Measurements from ENCODE around the gene PRSS57. TPM values are rescaled to one million over a fixed set of nuclear protein-coding genes. Genes with fewer than 3 reads are reported as not detected.

Gene PRSS57
- total RNA-seq, 2 experiments from 2014 or later, result not detected

- H3K9me2 ChIP-seq (ENCODE audit: insufficient read depth, low read length), result no peaks in the 10 kb centered on the region
- TF ChIP-seq EZH2phosphoT487 (IDR thresholded peaks at IDR 0.05; ENCODE audit: borderline replicate concordance, low read depth, low read length) (no peak), CTCF (conservative IDR thresholded peaks at IDR 0.05; ENCODE audit: low read length) (no peak)
- no peak overlapping the region for H2AFZ ChIP-seq (ENCODE audit: low read length)
- H3K4me1 ChIP-seq (ENCODE audit: insufficient read depth, low read length, poor library complexity, severe bottlenecking), result peaks cover 9% of the 10 kb centered on the region
- no peak overlapping the region for H3K4me2 ChIP-seq (ENCODE audit: low read length)
- intact Hi-C loops (cut with micrococcal nuclease; ENCODE audit: unreplicated experiment), result no loop called here
- POLR2A ChIA-PET, result no interaction called here
- no peaks in the 10 kb centered on the region; the same call in 1 of the 2 replicates for H4K20me1 ChIP-seq (ENCODE audit: insufficient read depth, low read length)
- H3K9me3 ChIP-seq (ENCODE audit: low read length), result no peaks in the 10 kb centered on the region
- H3K27ac ChIP-seq (ENCODE audit: low read depth, low read length, poor library complexity, severe bottlenecking), result no peak overlapping the region
- peaks cover 96% of the 10 kb centered on the region for H3K36me3 ChIP-seq (ENCODE audit: insufficient read depth, low read length)
- DNase-seq (ENCODE audit: low spot score), result no peak
- no TSS peak for BruUV-seq (replicated peaks)
- H3K79me2 ChIP-seq (ENCODE audit: insufficient read depth, low read depth, low read length), result peaks cover 62% of the 10 kb centered on the region
- no peak overlapping the region for H3K4me3 ChIP-seq (ENCODE audit: low read depth, low read length, poor library complexity, severe bottlenecking)
- CTCF ChIA-PET (ENCODE audit: unreplicated experiment), result no interaction called here
These were observed 41.8 kb downstream of the PRSS57 start for GRCh38 chr19:653425-653824.

GRCh38 chr19:652467-653389 is 42.5 kb downstream of the PRSS57 start:
- ChIA-PET POLR2A (no interaction called here), CTCF (ENCODE audit: unreplicated experiment) (no interaction called here)
- BruUV-seq (replicated peaks), result no TSS peak
- H3K4me3 ChIP-seq (ENCODE audit: low read depth, low read length, poor library complexity, severe bottlenecking), result no peak overlapping the region
- H3K9me3 ChIP-seq (ENCODE audit: low read length), result no peaks in the 10 kb centered on the region
- no peak for DNase-seq (ENCODE audit: low spot score)
- TF ChIP-seq CTCF (conservative IDR thresholded peaks at IDR 0.05; ENCODE audit: low read length) (no peak), EZH2phosphoT487 (IDR thresholded peaks at IDR 0.05; ENCODE audit: borderline replicate concordance, low read depth, low read length) (no peak)
- intact Hi-C loops (cut with micrococcal nuclease; ENCODE audit: unreplicated experiment), result no loop called here
- H3K4me1 ChIP-seq (ENCODE audit: insufficient read depth, low read length, poor library complexity, severe bottlenecking), result peaks cover 14% of the 10 kb centered on the region
- H3K36me3 ChIP-seq (ENCODE audit: insufficient read depth, low read length), result peaks cover 95% of the 10 kb centered on the region
- no peak overlapping the region for H3K4me2 ChIP-seq (ENCODE audit: low read length)
- H4K20me1 ChIP-seq (ENCODE audit: insufficient read depth, low read length), result no peaks in the 10 kb centered on the region; the same call in 1 of the 2 replicates
- no peak overlapping the region for H2AFZ ChIP-seq (ENCODE audit: low read length)
- no peaks in the 10 kb centered on the region for H3K9me2 ChIP-seq (ENCODE audit: insufficient read depth, low read length)
- peaks cover 55% of the 10 kb centered on the region for H3K79me2 ChIP-seq (ENCODE audit: insufficient read depth, low read depth, low read length)
- no peak overlapping the region for H3K27ac ChIP-seq (ENCODE audit: low read depth, low read length, poor library complexity, severe bottlenecking)

- peaks cover 94% of the 10 kb centered on the region for H3K36me3 ChIP-seq (ENCODE audit: insufficient read depth, low read length)
- no peak for DNase-seq (ENCODE audit: low spot score)
- no peaks in the 10 kb centered on the region for H3K9me3 ChIP-seq (ENCODE audit: low read length)
- H3K4me1 ChIP-seq (ENCODE audit: insufficient read depth, low read length, poor library complexity, severe bottlenecking), result peaks cover 18% of the 10 kb centered on the region
- peaks cover 47% of the 10 kb centered on the region for H3K79me2 ChIP-seq (ENCODE audit: insufficient read depth, low read depth, low read length)
- ChIA-PET POLR2A (no interaction called here), CTCF (ENCODE audit: unreplicated experiment) (no interaction called here)
- H4K20me1 ChIP-seq (ENCODE audit: insufficient read depth, low read length), result no peaks in the 10 kb centered on the region; the same call in 1 of the 2 replicates
- no peak overlapping the region for H3K4me2 ChIP-seq (ENCODE audit: low read length)
- no TSS peak for BruUV-seq (replicated peaks)
- no peak overlapping the region for H2AFZ ChIP-seq (ENCODE audit: low read length)
- no peaks in the 10 kb centered on the region for H3K9me2 ChIP-seq (ENCODE audit: insufficient read depth, low read length)
- intact Hi-C loops (cut with micrococcal nuclease; ENCODE audit: unreplicated experiment), result no loop called here
- no peak for TF ChIP-seq CTCF (conservative IDR thresholded peaks at IDR 0.05; ENCODE audit: low read length)
- no peak for TF ChIP-seq EZH2phosphoT487 (IDR thresholded peaks at IDR 0.05; ENCODE audit: borderline replicate concordance, low read depth, low read length)
- H3K27ac ChIP-seq (ENCODE audit: low read depth, low read length, poor library complexity, severe bottlenecking), result no peak overlapping the region
- H3K4me3 ChIP-seq (ENCODE audit: low read depth, low read length, poor library complexity, severe bottlenecking), result no peak overlapping the region
These were observed 43.3 kb downstream of the PRSS57 start for GRCh38 chr19:651991-652390.
